HK-2 (cell line): ENCODE data around the gene KCP.
"Not testable (repeated sequence)": the region's sequence is repeated elsewhere in the genome, so short reads cannot be mapped to it uniquely, and the experiment has no call there.

Experiments used
- DNase-seq: peaks from one replicate; pipeline ENCODE4 v3.0.0-alpha.2; 2018; ENCODE audit not compliant: unreplicated experiment

KCP gene

DNA sequence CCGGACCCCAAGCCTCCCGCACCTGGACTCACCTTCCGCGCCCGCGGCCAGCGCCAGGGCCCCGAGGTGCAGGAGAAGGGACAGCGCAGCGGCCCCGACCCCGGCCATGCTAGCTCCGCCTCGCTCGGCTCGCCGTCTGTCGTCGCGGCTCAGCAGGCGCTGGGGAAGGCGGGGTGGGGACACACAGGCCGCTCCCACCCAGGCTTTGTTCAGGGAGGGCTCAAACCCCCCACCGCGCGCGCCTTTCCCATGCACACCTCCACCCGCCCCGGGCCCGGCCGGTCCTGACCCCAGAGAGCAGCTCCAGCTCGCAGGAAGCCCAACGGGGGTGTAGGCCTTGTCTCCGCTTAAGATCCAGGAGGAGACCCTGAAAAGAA lies at the start of gene KCP:
Gene KCP (minus strand): TSS at position 141 of the 377 bp plus-strand sequence. CDS start 33 bp downstream, at position 108.
- no peak for DNase-seq

DNA sequence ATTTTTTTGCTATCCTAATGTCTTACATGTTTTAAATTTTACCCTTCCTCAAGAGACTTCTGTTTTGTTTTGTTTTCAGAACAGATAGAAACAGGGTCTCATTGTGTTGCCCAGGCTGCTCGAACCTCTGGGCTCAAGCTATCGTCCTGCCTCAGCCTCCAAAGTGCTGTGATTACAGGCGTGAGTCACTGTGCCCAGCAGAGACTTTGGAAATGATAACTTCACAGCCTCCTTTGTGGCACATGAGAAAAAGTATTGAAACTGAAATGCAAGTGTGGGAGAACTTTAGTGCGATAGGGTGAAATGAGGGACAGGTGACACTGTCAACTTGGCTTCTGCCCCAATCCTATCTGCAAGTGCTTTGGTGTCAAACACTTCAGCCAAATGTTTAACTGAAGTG lies 48.8 kb upstream of the KCP start:
- DNase-seq, result no peak

DNA sequence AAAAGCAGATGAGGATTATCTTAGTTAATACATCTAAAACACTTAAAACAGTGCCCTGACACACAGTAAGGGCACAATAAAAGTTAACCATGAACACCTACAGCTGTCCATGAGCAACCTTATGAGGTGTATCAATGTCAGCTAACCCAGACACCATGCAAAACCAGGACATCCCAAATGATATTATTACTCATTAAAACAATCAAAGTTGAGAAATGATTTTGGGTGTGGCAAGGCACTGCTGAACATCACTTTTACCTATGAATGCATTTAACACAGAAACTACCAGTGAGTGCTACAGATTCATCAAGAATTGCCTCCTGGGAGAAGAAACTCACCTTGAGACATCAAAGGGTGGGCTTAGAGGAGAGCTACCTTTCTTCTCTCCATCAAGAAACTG lies 45.5 kb upstream of the KCP start:
- no peak for DNase-seq

DNA sequence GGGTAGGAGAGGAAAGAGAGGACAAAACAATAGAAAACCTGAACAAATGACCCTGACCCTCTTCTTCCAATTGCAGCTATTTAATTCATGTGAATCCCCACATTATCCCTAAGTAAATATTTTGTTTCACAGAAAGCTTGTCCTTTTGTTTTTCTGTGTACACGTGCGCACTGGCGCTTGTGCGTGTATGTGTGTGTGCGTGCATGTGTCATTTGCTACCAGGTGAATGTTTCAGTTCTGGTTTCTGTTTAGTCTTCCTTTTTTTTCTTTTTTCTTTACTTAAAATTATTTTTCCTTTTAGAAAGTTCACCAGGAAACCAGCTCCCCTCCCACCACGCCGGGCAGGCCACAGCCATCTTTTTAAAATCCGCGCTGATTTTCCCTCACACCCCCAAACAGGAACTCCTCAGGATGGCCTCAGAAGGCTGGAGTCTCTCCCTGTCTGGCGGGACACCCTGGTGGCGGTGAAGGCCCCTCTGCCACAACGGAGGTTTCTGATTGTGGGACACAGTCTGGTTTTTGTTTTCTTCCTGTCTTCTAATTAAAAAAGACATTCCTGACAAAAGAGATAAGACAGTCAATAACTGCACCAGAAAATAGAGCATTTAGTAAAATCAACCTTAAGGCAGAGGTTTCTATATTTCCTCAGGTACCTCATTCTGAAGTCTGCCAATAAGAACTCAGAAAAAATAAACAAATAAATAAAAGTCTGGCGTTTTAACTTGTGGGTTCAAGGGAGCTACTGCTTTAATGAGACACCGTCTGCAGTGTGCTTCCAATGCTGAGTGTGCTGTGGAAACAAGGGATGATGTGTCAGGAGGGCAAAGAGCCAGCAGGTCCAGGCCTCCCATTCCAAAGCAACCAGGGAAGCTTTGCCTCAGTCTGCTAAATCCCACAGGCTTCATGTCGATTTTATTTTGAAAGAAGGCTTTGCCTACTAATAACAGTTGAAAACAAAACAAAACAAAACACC lies 44.6 kb upstream of the KCP start:
- DNase-seq, result no peak

DNA sequence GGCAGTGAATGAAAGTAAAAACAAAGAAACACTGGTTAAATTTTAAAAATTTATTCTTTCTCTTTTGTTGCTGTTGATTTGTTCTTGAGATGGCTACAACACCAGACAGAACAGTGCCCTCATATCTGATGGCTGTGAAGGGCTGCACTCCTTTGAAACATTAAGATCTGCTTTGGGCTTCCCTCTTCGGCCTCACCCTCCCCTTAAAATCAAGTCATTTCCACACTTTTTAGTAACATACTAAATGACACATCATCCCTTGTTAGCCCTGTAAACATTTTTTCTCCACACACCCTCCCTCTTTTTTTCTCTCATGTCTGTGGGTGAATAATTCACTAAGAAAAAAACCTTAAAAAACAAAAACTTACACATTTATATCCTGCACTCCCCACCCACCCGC lies 43.6 kb upstream of the KCP start:
- no peak for DNase-seq

DNA sequence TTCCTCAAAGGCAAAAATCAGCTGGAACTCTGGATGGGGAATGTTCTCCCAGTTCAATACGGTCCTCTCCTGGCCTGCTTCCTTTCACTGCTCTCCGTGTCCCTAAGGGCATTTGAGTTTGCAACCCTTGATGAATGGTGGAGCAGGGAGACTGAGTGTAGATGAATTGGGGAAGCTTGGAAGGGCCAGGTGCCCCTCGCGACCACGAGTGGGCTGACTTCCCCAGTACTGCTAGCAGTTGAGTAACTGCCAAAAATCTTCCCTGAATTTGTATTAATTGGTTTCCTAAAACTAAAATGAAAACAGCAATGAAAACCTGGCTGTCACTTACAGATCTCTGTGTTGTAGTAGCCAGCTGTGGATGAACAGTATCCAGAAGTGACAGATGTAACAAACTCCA lies 40.8 kb upstream of the KCP start:
- DNase-seq, result no peak

DNA sequence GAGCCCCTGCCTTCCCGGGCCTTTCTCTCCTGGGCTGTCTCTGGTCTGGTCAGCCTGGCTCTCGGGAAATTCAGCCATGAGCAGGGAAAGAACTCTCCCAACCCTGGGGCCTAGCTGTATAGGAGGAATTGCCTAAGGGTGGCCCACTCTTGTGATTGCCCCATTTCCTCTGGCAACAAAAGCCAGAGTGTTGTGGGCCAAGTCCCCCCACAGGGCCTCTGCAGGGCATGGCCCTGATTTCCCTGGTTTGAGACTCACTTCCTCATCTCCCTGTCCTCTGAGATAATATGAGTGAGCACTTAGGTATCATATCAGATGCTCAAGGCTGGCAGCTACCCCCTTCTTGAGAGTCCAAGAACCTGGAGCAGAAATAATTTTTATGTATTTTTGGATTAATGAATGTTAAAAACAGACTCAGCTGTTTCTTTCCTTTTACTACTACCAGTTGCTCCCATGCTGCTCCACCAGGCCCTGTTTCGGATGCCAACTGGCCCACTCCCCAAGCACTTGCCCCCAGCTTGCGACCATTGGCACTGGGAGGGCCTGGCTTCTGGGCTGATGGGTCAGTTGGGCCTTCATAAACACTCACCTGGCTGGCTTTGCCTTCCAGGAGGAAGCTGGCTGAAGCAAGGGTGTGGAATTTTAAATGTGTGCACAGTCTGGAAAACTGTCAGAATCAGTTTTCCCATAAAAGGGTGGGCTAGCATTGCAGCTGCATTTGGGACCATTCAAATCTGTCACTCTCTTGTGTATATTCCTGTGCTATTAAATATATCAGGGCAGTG lies 38.7 kb upstream of the KCP start:
- DNase-seq, result no peak

DNA sequence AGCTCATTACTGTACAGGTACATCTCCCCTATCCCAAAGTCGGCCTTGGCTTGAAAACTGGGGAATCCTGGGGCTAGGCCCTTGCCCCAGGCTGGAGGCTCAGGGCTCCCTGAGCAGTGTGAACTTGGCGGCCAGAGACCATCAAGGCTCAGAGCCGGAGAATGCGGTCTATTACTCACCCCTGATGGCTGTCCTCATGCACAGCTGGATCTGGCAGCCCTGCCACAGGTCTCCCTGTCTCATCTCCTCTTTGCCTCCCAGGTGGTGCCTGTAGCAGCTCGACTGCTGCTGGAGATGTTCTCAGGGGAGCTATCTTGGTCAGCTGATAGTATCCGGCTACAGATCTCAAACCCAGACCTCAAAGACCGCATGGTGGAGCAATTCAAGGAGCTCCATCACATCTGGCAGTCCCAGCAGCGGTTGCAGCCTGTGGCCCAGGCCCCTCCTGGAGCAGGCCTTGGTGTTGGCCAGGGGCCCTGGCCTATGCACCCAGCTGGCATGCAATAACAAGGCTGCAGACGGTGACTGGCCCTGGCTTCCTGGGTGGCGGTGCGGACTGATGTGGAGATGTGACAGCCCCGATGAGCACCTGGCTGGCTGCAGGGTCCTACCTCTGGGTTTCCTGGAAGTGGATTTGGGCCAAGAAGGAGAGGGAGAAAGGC lies 37.9 kb upstream of the KCP start:
- DNase-seq, result no peak

DNA sequence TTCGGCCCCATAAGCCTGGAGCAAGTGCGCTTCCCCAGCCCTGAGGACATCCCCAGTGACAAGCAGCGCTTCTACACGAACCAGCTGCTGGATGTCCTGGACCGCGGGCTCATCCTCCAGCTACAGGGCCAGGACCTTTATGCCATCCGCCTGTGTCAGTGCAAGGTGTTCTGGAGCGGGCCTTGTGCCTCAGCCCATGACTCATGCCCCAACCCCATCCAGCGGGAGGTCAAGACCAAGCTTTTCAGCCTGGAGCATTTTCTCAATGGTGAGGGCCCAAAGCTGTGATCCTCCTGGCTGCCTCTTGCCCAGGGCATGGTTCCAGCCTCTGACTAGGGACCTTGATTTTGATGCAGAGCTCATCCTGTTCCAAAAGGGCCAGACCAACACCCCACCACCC lies 37.3 kb upstream of the KCP start:
- no peak for DNase-seq

DNA sequence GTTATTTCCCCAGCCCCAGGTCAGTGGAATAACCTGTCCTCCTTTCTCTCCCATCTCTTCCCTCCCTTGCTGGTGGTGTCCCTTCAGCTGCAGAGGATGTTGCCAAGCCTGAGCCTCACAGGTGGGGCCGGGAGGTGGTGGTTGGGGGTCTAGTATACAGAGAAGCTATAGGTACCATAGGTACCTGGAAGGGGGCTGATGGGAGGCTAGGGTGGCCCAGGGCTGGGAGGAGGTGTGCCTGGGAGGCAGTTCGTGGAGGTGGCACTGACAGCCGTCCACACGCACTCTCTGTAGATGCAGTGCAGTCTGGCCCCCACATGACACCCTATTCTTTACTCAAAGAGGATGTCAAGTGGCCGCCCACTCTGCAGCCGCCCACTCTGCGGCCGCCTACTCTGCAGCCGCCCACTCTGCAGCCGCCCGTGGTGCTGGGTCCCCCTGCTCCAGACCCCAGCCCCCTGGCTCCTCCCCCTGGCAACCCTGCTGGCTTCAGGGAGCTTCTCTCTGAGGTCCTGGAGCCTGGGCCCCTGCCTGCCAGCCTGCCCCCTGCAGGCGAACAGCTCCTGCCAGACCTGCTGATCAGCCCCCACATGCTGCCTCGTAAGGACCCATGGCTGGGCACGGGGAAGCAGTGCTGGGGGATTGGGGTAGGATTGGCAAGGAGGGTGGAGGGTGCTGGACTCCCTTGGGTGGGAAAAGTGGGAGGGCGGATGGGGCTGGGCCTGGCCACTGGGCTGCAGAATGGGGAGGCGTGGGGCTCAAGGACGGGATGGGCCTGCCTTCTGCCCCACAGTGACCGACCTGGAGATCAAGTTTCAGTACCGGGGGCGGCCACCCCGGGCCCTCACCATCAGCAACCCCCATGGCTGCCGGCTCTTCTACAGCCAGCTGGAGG lies 36.7 kb upstream of the KCP start:
- no peak for DNase-seq

DNA sequence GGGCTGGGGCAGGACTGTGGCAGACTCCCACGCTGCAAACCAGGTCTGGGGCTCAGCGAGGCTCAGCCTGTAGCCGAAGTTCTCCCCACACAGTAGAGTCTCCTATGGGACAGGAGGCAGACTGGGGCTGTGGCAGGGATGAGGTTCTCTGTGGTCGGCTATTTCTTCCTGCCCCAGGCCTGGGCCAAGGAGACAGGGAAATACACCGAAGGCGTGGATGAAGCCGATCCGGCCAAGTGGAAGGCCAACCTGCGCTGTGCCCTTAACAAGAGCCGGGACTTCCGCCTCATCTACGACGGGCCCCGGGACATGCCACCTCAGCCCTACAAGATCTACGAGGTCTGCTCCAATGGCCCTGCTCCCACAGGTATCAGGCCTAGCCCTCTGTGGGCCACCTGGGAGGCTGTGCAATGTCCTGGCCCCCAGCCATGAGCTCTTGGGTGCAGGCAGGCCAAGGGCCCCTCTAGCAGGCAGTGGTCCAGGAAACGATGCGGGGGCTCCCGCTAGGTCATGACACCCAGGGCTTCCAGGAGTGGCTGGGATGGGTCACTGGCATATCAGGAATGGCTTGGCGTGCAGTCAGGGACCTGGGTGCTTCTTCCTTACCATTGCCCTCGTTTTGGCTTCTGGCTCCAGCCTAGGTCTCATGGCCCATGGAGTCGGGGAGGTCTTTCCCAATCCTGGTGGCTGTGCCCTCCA lies 35.3 kb upstream of the KCP start:
- DNase-seq, result no peak

DNA sequence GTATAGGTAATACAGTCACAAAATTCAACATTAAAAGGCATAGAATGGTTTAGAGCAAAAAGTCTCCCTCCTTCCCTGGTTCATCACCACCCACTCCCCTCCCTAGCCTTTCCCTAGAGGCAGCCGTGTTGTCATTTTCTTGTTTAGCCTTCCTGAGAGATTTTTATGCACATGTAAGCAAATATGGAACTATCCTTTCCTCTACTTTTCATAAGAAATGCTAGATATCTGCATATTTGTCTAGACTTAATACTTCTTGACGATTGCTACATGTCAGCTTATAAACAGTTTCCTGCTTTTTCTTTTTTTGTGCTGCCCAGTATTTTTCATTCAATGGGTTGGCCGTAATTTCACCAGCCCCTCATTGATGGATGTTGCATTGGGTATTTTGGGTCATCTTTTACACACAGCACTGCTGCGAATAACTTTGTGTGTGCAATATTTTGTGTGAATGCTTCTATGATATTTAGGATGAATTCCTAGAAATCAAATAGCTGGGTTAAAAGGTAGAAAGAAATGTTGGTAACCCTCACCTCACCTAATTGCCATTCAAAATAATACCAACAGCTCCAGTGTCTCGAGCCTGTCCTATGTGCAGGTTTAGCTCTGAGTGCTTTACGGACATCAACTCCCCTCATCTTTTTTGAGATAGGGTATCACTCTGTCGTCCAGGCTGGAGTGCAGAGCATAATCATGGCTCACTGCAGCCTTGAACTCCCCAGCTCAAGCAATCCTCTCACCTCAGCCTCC lies 34.2 kb upstream of the KCP start:
- DNase-seq, result no peak

DNA sequence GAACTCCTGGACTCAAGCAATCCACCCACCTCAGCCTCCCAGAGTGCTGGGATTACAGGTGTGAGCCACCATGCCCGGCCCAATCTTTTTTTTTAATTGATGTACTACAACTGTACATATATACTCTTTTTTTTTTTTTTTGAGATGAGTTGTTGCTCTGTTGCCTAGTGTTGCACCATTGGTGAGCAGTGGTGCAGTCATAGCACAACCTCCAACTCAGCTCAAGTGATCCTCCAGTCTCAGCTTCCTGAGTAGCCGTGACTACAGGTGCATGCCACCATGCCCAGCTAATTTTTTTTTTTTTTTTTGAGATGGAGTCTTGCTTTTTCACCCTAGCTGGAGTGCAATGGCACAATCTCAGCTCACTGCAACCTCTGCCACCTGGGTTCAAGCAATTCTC lies 32.7 kb upstream of the KCP start:
- not testable (repeated sequence) for DNase-seq

DNA sequence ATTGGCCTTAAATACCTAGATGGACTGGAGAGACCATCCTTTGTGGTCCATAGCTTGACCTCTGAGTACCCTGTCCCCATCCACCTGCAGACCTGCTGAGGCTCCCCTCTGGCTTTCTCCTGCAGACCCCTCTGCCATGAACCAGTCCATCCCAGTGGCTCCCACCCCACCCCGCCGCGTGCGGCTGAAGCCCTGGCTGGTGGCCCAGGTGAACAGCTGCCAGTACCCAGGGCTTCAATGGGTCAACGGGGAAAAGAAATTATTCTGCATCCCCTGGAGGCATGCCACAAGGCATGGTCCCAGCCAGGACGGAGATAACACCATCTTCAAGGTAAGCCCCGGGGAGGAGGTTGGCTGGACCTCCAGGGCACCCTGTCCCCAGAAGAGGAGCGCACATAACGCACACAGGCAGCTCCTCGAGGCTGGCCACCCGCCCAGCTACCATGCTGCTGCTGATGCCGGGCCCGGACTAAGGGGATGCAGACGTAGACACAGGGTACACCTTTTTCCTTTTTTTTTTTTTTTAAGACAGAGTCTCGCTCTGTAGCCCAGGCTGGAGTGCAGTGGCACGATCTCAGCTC lies 31.5 kb upstream of the KCP start:
- no peak for DNase-seq

DNA sequence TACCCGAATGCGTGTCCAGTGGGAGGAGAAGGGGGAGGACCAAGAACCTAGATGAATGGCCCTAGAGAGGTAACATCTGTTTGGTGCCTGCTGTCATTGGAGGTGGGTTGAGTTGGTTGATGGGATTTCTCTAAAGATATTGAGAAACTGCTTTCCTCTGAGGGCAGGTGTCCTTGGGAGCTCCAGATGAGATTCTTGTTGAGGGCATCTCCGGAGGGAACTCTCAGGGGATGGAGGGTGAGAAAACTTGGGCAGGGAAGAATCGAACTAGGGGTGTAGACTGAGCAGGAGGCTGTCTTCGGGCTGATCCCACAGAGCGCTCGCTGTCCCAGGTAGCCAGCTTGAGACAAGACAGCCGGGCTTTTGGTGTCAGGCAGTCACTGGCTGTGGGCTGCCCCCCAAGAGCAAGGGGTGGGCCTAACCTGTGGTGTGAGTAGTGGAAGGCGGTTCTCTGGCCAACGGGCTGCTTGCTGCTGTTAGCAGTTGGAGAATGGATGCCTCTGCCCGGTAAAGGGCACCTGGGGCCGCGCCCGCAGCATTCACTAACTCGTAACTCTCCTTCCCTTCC lies 30.9 kb upstream of the KCP start:
- DNase-seq, result no peak

DNA sequence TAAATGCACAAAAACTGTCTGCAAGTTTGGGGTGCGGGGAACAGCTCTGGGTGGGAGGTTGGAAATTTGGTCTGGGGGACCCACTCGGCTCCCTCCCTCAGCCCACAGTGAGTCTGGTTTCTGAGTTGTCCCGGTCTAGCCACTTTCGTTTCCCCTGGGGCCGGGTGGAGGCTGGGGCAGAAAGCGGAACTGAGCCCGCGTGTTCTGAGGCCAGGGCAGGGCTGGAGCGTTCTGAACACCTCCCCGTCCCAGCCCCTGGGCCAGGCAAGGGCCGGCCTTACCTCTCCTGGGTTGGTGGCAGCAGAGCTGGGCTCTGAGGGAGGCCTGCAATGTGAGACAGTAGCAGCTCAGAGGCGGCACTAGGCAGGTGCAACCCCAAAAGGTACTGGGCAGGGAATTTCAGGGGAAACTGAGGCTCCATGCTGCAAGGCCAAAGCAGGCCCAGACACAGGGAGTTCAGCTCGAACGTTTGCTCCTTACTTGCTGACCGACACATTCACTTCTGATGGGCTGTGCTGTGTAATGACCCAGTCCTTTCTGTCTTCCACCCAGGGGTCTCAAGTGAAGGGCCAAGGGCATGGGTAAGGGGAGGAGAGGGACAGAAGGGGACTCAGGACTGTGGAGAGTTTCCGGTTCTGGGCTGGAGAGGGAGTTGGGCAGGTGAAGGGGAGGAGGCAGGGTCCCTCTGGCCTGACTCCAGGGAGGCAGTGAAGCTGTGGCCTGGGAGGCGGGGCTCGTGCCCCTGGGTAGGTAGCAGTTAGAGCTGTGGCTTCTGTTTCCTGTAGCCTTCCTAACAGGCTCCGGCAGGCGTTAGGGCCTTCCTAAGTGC lies 30.2 kb upstream of the KCP start:
- no peak for DNase-seq

DNA sequence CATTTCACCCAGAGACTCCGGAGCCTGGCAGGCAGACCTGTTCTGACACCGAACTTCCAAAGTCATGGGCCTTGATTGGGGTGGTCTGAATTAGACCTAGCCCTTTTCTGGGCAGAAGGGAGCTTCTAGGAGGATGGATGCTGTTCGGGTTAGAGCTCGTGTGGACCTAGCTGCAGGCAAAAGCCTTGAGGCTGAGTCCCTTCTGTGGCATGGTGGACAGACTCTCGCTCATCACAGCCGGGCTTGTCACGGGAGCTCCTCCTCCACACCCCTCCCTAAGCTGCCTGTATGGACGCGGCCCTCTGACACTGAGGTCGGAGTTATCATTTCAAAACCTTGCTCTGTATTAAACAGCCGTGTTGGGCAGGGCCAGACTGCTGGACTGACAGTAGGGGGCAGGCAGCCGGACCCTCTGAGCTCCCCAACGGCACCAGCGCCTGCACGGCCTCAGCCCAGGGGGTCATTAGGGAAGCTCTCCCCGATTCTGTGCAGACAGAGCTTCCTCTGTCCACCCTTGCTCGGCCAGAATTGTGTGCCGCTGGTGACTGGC lies 29.4 kb upstream of the KCP start:
- DNase-seq, result no peak
